ENCODE data around the gene MAPT.

MAPT gene

GRCh38 chr17:45846223-45846622 is 48.1 kb upstream of the MAPT start:
- no peaks in the 10 kb centered on the region for H3K4me1 ChIP-seq (ENCODE audit: control insufficient read depth, insufficient read depth, low read depth, low read length)
- H2BK120ac ChIP-seq (ENCODE audit: low read depth, low read length): no peak overlapping the region
- H3K9me3 ChIP-seq (ENCODE audit: control insufficient read depth, low read length): no peaks in the 10 kb centered on the region
- no peak overlapping the region for H3K27ac ChIP-seq (ENCODE audit: low read length, poor library complexity, severe bottlenecking)
- H3K18ac ChIP-seq (ENCODE audit: low read depth in 1 of 2, low read length in 2 of 2): no peak overlapping the region
- no peak overlapping the region for H2AK5ac ChIP-seq (ENCODE audit: low read length, severe bottlenecking)
- H3K4me3 ChIP-seq (ENCODE audit: insufficient read depth in 1 of 2, low read depth in 1 of 2, low read length in 2 of 2): no peak overlapping the region
- H3K79me1 ChIP-seq (replicated peaks; ENCODE audit: low read length, poor library complexity, severe bottlenecking): no peaks in the 10 kb centered on the region
- H3K23ac ChIP-seq (ENCODE audit: low read length in 2 of 2): no peak overlapping the region
- no peak overlapping the region for H3K9ac ChIP-seq (ENCODE audit: low read length)
- H2AFZ ChIP-seq (ENCODE audit: low read depth, low read length): no peak overlapping the region
- H3K4me2 ChIP-seq (ENCODE audit: low read length, poor library complexity, severe bottlenecking): no peak overlapping the region
- no peak overlapping the region for H2BK15ac ChIP-seq (ENCODE audit: low read depth, poor library complexity, severe bottlenecking)
- no peak overlapping the region for H3K14ac ChIP-seq (ENCODE audit: low read length in 2 of 2)
- no peak overlapping the region for H3K4ac ChIP-seq (ENCODE audit: low read depth in 1 of 2, low read length in 2 of 2)
- no peak overlapping the region for H2BK12ac ChIP-seq (ENCODE audit: low read length in 2 of 2)
- H3K27me3 ChIP-seq (ENCODE audit: control insufficient read depth in 1 of 2, insufficient read depth in 1 of 2, low read length in 2 of 2): peaks cover 24 to 70% of the 10 kb centered on the region in 2 experiments
- no peak overlapping the region for H4K91ac ChIP-seq (ENCODE audit: low read length)
- DNase-seq: no peak
- no peak overlapping the region for H4K8ac ChIP-seq (ENCODE audit: low read length)
- no peak overlapping the region for H2BK5ac ChIP-seq (ENCODE audit: low read depth, low read length, poor library complexity, severe bottlenecking)
- 80% methylated on average over 10 of the region's 10 CpGs for WGBS
- no peaks in the 10 kb centered on the region for H3K36me3 ChIP-seq (ENCODE audit: control insufficient read depth in 1 of 2, insufficient read depth in 2 of 2, low read depth in 1 of 2, low read length in 2 of 2)

DNA sequence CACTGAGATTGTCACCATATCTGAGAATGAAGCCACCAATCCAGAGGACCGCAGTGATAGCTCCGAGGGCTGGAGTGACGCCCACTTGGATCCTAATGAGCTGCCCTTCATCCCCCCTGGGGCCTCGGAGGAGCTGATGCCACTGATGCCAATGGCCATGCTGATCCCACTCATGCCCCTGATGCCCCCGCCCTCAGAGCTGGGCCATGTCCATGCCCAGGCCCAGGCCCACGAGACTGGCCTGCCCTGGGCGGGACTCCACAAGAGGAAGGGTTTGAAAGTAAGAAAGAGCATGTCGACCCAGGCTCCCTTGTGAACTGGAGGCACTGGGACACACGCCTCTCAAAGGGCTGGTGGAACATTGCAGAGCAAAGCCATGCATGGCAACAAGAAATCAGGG is 47.7 kb upstream of the MAPT start:
- Histone ChIP-seq H4K91ac (ENCODE audit: low read length) (no peak overlapping the region), H2BK15ac (ENCODE audit: low read depth, poor library complexity, severe bottlenecking) (no peak overlapping the region), H3K4me2 (ENCODE audit: low read length, poor library complexity, severe bottlenecking) (no peak overlapping the region), H2BK12ac (ENCODE audit: low read length in 2 of 2) (no peak overlapping the region), H3K27me3 (ENCODE audit: control insufficient read depth in 1 of 2, insufficient read depth in 1 of 2, low read length in 2 of 2) (peaks cover 28 to 70% of the 10 kb centered on the region in 2 experiments), H3K9me3 (ENCODE audit: control insufficient read depth, low read length) (no peaks in the 10 kb centered on the region), H3K79me1 (replicated peaks; ENCODE audit: low read length, poor library complexity, severe bottlenecking) (no peaks in the 10 kb centered on the region), H3K27ac (ENCODE audit: low read length, poor library complexity, severe bottlenecking) (no peak overlapping the region), H3K18ac (ENCODE audit: low read depth in 1 of 2, low read length in 2 of 2) (no peak overlapping the region), H2AK5ac (ENCODE audit: low read length, severe bottlenecking) (no peak overlapping the region), H4K8ac (ENCODE audit: low read length) (no peak overlapping the region), H2AFZ (ENCODE audit: low read depth, low read length) (no peak overlapping the region), H3K36me3 (ENCODE audit: control insufficient read depth in 1 of 2, insufficient read depth in 2 of 2, low read depth in 1 of 2, low read length in 2 of 2) (no peaks in the 10 kb centered on the region), H3K4me3 (ENCODE audit: insufficient read depth in 1 of 2, low read depth in 1 of 2, low read length in 2 of 2) (no peak overlapping the region), H3K4ac (ENCODE audit: low read depth in 1 of 2, low read length in 2 of 2) (no peak overlapping the region), H3K9ac (ENCODE audit: low read length) (no peak overlapping the region), H3K23ac (ENCODE audit: low read length in 2 of 2) (no peak overlapping the region), H3K4me1 (ENCODE audit: control insufficient read depth, insufficient read depth, low read depth, low read length) (no peaks in the 10 kb centered on the region), H3K14ac (ENCODE audit: low read length in 2 of 2) (no peak overlapping the region), H2BK5ac (ENCODE audit: low read depth, low read length, poor library complexity, severe bottlenecking) (no peak overlapping the region), H2BK120ac (ENCODE audit: low read depth, low read length) (no peak overlapping the region)
- no peak for DNase-seq
- 72% methylated on average over 9 of the region's 9 CpGs for WGBS

GRCh38 chr17:45847101-45847500 is 47.3 kb upstream of the MAPT start:
- Histone ChIP-seq H3K18ac (ENCODE audit: low read depth in 1 of 2, low read length in 2 of 2) (no peak overlapping the region), H3K23ac (ENCODE audit: low read length in 2 of 2) (no peak overlapping the region), H2BK120ac (ENCODE audit: low read depth, low read length) (no peak overlapping the region), H4K8ac (ENCODE audit: low read length) (no peak overlapping the region), H3K9me3 (ENCODE audit: control insufficient read depth, low read length) (no peaks in the 10 kb centered on the region), H3K27ac (ENCODE audit: low read length, poor library complexity, severe bottlenecking) (no peak overlapping the region), H3K27me3 (ENCODE audit: control insufficient read depth in 1 of 2, insufficient read depth in 1 of 2, low read length in 2 of 2) (peaks cover 32 to 71% of the 10 kb centered on the region in 2 experiments), H3K79me1 (replicated peaks; ENCODE audit: low read length, poor library complexity, severe bottlenecking) (no peaks in the 10 kb centered on the region), H3K36me3 (ENCODE audit: control insufficient read depth in 1 of 2, insufficient read depth in 2 of 2, low read depth in 1 of 2, low read length in 2 of 2) (no peaks in the 10 kb centered on the region), H2AFZ (ENCODE audit: low read depth, low read length) (no peak overlapping the region), H3K4me2 (ENCODE audit: low read length, poor library complexity, severe bottlenecking) (no peak overlapping the region), H3K9ac (ENCODE audit: low read length) (no peak overlapping the region), H4K91ac (ENCODE audit: low read length) (no peak overlapping the region), H2BK12ac (ENCODE audit: low read length in 2 of 2) (no peak overlapping the region), H3K14ac (ENCODE audit: low read length in 2 of 2) (no peak overlapping the region), H2AK5ac (ENCODE audit: low read length, severe bottlenecking) (no peak overlapping the region), H2BK15ac (ENCODE audit: low read depth, poor library complexity, severe bottlenecking) (no peak overlapping the region), H2BK5ac (ENCODE audit: low read depth, low read length, poor library complexity, severe bottlenecking) (no peak overlapping the region), H3K4ac (ENCODE audit: low read depth in 1 of 2, low read length in 2 of 2) (no peak overlapping the region), H3K4me1 (ENCODE audit: control insufficient read depth, insufficient read depth, low read depth, low read length) (no peaks in the 10 kb centered on the region), H3K4me3 (ENCODE audit: insufficient read depth in 1 of 2, low read depth in 1 of 2, low read length in 2 of 2) (no peak overlapping the region)
- no peak for DNase-seq
- 82% methylated on average over 4 of the region's 4 CpGs for WGBS

- no peak overlapping the region for H2AK5ac ChIP-seq (ENCODE audit: low read length, severe bottlenecking)
- no peak overlapping the region for H3K27ac ChIP-seq (ENCODE audit: low read length, poor library complexity, severe bottlenecking)
- no peaks in the 10 kb centered on the region for H3K4me1 ChIP-seq (ENCODE audit: control insufficient read depth, insufficient read depth, low read depth, low read length)
- H2BK120ac ChIP-seq (ENCODE audit: low read depth, low read length): no peak overlapping the region
- H2BK5ac ChIP-seq (ENCODE audit: low read depth, low read length, poor library complexity, severe bottlenecking): no peak overlapping the region
- H3K79me1 ChIP-seq (replicated peaks; ENCODE audit: low read length, poor library complexity, severe bottlenecking): no peaks in the 10 kb centered on the region
- H3K9me3 ChIP-seq (ENCODE audit: control insufficient read depth, low read length): no peaks in the 10 kb centered on the region
- H3K14ac ChIP-seq (ENCODE audit: low read length in 2 of 2): no peak overlapping the region
- H3K23ac ChIP-seq (ENCODE audit: low read length in 2 of 2): no peak overlapping the region
- H3K36me3 ChIP-seq (ENCODE audit: control insufficient read depth in 1 of 2, insufficient read depth in 2 of 2, low read depth in 1 of 2, low read length in 2 of 2): no peaks in the 10 kb centered on the region
- no peak overlapping the region for H4K8ac ChIP-seq (ENCODE audit: low read length)
- no peak overlapping the region for H3K9ac ChIP-seq (ENCODE audit: low read length)
- no peak overlapping the region for H3K4me3 ChIP-seq (ENCODE audit: insufficient read depth in 1 of 2, low read depth in 1 of 2, low read length in 2 of 2)
- no peak for DNase-seq
- WGBS: 80% methylated on average over 4 of the region's 5 CpGs
- H3K27me3 ChIP-seq (ENCODE audit: control insufficient read depth in 1 of 2, insufficient read depth in 1 of 2, low read length in 2 of 2): peaks cover 38 to 75% of the 10 kb centered on the region in 2 experiments
- no peak overlapping the region for H3K4ac ChIP-seq (ENCODE audit: low read depth in 1 of 2, low read length in 2 of 2)
- H2BK15ac ChIP-seq (ENCODE audit: low read depth, poor library complexity, severe bottlenecking): no peak overlapping the region
- H2AFZ ChIP-seq (ENCODE audit: low read depth, low read length): no peak overlapping the region
- H3K4me2 ChIP-seq (ENCODE audit: low read length, poor library complexity, severe bottlenecking): no peak overlapping the region
- no peak overlapping the region for H4K91ac ChIP-seq (ENCODE audit: low read length)
- no peak overlapping the region for H2BK12ac ChIP-seq (ENCODE audit: low read length in 2 of 2)
- no peak overlapping the region for H3K18ac ChIP-seq (ENCODE audit: low read depth in 1 of 2, low read length in 2 of 2)
Observed at GRCh38 chr17:45847747-45848146, 46.6 kb upstream of the MAPT start.
